ENCODE data around the gene GPR84.

- TF ChIP-seq, protein P1, sequence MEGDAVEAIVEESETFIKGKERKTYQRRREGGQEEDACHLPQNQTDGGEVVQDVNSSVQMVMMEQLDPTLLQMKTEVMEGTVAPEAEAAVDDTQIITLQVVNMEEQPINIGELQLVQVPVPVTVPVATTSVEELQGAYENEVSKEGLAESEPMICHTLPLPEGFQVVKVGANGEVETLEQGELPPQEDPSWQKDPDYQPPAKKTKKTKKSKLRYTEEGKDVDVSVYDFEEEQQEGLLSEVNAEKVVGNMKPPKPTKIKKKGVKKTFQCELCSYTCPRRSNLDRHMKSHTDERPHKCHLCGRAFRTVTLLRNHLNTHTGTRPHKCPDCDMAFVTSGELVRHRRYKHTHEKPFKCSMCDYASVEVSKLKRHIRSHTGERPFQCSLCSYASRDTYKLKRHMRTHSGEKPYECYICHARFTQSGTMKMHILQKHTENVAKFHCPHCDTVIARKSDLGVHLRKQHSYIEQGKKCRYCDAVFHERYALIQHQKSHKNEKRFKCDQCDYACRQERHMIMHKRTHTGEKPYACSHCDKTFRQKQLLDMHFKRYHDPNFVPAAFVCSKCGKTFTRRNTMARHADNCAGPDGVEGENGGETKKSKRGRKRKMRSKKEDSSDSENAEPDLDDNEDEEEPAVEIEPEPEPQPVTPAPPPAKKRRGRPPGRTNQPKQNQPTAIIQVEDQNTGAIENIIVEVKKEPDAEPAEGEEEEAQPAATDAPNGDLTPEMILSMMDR (IDR thresholded peaks at IDR 0.05): no peak
- TF ChIP-seq POLR2AphosphoS5 (IDR thresholded peaks at IDR 0.05) (no peak), POLR2A (IDR thresholded peaks at IDR 0.05) (no peak), EP300 (IDR thresholded peaks at IDR 0.05; ENCODE audit: low read depth) (no peak)
Observed at GRCh38 chr12:54411391-54412241, 47.3 kb upstream of the GPR84 start.

All from transverse colon (tissue), 4 donors.